ENCODE measurements around the gene TMEM156. TPM values are rescaled to one million over a fixed set of nuclear protein-coding genes. Genes with fewer than 3 reads are reported as not detected.

The TMEM156 gene, protein sequence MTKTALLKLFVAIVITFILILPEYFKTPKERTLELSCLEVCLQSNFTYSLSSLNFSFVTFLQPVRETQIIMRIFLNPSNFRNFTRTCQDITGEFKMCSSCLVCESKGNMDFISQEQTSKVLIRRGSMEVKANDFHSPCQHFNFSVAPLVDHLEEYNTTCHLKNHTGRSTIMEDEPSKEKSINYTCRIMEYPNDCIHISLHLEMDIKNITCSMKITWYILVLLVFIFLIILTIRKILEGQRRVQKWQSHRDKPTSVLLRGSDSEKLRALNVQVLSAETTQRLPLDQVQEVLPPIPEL
- 3.8 and 4.8 TPM in 2 replicates for total RNA-seq

DNA sequence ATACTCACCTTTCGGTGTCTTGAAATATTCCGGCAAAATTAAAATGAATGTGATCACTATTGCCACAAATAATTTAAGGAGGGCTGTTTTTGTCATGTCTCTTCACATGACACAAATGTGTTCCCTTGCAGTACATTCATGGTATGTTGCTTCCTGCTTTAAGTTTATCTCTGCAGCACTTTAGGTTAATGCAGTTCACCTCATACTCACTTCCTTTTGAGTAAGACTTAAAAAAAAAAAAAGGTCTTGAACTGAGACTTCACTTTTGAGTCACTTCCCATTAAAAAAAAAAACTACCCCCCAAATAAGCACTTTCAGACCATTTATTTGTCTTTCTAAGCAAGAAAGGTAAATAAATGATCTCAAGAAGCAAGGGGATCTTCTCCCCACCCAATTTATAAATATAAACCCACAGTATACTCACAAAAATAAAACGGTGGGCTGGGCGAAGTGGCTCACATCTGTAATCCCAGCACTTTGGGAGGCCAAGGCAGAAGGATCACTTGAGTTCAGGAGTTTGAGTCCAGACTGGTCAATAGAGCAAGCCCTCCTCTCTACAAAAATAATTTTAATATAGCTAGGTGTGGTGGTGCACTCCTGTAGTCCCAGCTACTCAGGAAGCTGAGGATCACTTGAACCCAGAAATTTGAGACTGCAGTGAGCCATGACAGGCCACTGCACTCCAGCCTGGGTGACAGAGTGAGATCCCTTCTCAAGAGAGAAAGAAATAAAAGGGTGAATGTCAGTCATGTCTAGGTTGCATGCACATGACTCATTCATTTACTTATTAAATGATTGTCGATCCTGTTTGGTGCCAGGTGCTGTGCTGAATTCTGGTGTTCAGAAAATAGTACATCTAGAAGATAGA lies at the start of gene TMEM156:
TSS of gene TMEM156 (minus strand) at position 192 of the 868 bp plus-strand sequence. CDS start at position 96, 96 bp downstream.

DNA sequence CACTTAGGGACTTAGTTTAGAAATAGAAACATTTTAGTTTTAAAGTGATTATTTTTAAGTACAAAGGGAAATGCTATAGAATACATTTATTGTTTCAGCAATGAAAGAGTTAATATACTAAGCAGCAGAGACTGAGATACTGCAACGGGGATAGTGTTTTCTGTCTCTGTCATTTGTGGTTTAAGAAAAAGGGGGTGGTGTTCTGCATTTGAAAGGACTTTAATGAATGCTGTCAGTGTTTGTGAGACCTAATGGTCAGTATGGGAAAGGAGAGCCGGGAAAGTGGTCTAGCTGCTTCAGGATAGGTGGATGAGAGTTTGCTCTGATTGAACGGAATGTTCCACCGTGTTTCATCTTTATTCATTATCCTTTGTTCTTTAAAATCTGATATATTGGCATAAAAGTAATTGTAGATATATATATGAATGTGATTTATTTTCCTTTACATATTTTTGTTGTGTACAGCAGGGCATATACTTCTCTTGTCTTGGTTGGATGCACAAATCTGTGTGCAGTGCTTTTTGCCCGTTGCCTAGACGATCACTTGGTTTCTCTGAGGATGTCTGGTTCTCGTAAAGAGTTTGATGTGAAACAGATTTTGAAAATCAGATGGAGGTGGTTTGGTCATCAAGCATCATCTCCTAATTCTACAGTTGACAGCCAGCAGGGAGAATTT lies 30.0 kb upstream of the TMEM156 start, which contains the start of gene KLHL5:
TSS of gene KLHL5 (plus strand) at position 139 of the 676 bp plus-strand sequence. CDS start at position 560, 421 bp downstream.

Other genes starting within 250 kb of the TMEM156 start
- gene TLR10, start 249.4 kb downstream of the TMEM156 start, total RNA-seq = under 0.01 TPM in 1 of 2 replicates, not detected in the other
- 0.34 and 0.78 TPM in 2 replicates for gene TLR1, start 227.6 kb downstream of the TMEM156 start, total RNA-seq
- 0.34 and 0.50 TPM in 2 replicates for gene TLR6, start 175.6 kb downstream of the TMEM156 start, total RNA-seq
- gene FAM114A1, start 164.6 kb downstream of the TMEM156 start, total RNA-seq = 28.0 and 73.3 TPM in 2 replicates
- gene KLHL5, start 29.8 kb upstream of the TMEM156 start, total RNA-seq = 102 and 154 TPM in 2 replicates
- 16.7 and 22.5 TPM in 2 replicates for gene WDR19, start 150.1 kb upstream of the TMEM156 start, total RNA-seq